Loucy (cell line): ENCODE measurements around the gene FAM156B.

Experiments used
- CTCF ChIP-seq: fragments of 200-600 bp; sonication (generic); conservative IDR thresholded peaks from 2 replicates; pipeline ENCODE4 v1.5.1; 2014; ENCODE audit warnings: mild to moderate bottlenecking, antibody characterized with exemption, low read length
- EZH2phosphoT487 ChIP-seq: fragments of 200-600 bp; IDR thresholded peaks from 2 replicates; pipeline ENCODE4 v1.6.1; 2018; ENCODE audit warnings: antibody characterized with exemption, mild to moderate bottlenecking, moderate library complexity, borderline replicate concordance

GRCh38 chrX:52923781-52924241, 26.7 kb downstream of the FAM156B start:
- TF ChIP-seq CTCF (no peak), EZH2phosphoT487 (no peak)
